Measurements from ENCODE around the gene PHPT1. TPM values are rescaled to one million over a fixed set of nuclear protein-coding genes. Genes with fewer than 3 reads are reported as not detected.

Gene PHPT1
- total RNA-seq, 1 donor from 2014 or later = 93.6 TPM

- intact Hi-C loops (cut with DNase I) = no loop called here
- Histone ChIP-seq H3K36me3 (peaks cover 12% of the 10 kb centered on the region), H3K4me1 (peaks cover 34% of the 10 kb centered on the region), H3K27me3 (ENCODE audit: low read depth) (no peaks in the 10 kb centered on the region), H3K9me3 (no peaks in the 10 kb centered on the region), H3K27ac (peak overlapping the region; percentile 92), H3K4me3 (peak overlapping the region; percentile 92)
- DNase-seq (peak; percentile 62), ATAC-seq (peak; percentile 16 to 46)
- no peak for TF ChIP-seq CTCF (IDR thresholded peaks at IDR 0.05)
Measured at GRCh38 chr9:136808075-136808805, 41.0 kb upstream of the PHPT1 start.

- ATAC-seq = no peak
- Histone ChIP-seq H3K36me3 (peaks cover 12% of the 10 kb centered on the region), H3K27ac (peak overlapping the region; percentile 92), H3K9me3 (no peaks in the 10 kb centered on the region), H3K4me1 (peaks cover 34% of the 10 kb centered on the region), H3K4me3 (peak overlapping the region; percentile 92), H3K27me3 (ENCODE audit: low read depth) (no peaks in the 10 kb centered on the region)
- DNase-seq = peak; percentile 5
- intact Hi-C loops (cut with DNase I) = no loop called here
- no peak for TF ChIP-seq CTCF (IDR thresholded peaks at IDR 0.05)
Measured at GRCh38 chr9:136808806-136809158, 40.4 kb upstream of the PHPT1 start.

- ATAC-seq (no peak), DNase-seq (no peak)
- Histone ChIP-seq H3K36me3 (peaks cover 22% of the 10 kb centered on the region), H3K4me1 (peaks cover 7% of the 10 kb centered on the region), H3K4me3 (no peak overlapping the region), H3K9me3 (no peaks in the 10 kb centered on the region), H3K27me3 (ENCODE audit: low read depth) (no peaks in the 10 kb centered on the region), H3K27ac (no peak overlapping the region)
- intact Hi-C loops (cut with DNase I) = no loop called here
- TF ChIP-seq CTCF (IDR thresholded peaks at IDR 0.05) = no peak
Measured at GRCh38 chr9:136814725-136815421, 34.3 kb upstream of the PHPT1 start.

- Histone ChIP-seq H3K27ac (no peak overlapping the region), H3K4me1 (peaks cover 2% of the 10 kb centered on the region), H3K4me3 (no peak overlapping the region), H3K9me3 (no peaks in the 10 kb centered on the region), H3K27me3 (ENCODE audit: low read depth) (no peaks in the 10 kb centered on the region), H3K36me3 (peaks cover 17% of the 10 kb centered on the region)
- DNase-seq (no peak), ATAC-seq (no peak)
- TF ChIP-seq CTCF (IDR thresholded peaks at IDR 0.05) = no peak
- intact Hi-C loops (cut with DNase I) = no loop called here
Measured at GRCh38 chr9:136815422-136815782, 33.8 kb upstream of the PHPT1 start.

- H3K9me3 ChIP-seq = no peaks in the 10 kb centered on the region
- H3K36me3 ChIP-seq = peaks cover 30% of the 10 kb centered on the region
- no peak for TF ChIP-seq CTCF (IDR thresholded peaks at IDR 0.05)
- H3K27me3 ChIP-seq (ENCODE audit: low read depth) = no peaks in the 10 kb centered on the region
- intact Hi-C loops (cut with DNase I) = no loop called here
- ATAC-seq (peak in 1 of 2 donors; percentile 54), DNase-seq (no peak)
- peak overlapping the region; percentile 35 for H3K4me3 ChIP-seq
- H3K4me1 ChIP-seq = no peaks in the 10 kb centered on the region
- no peak overlapping the region for H3K27ac ChIP-seq
Measured at GRCh38 chr9:136820971-136821825, 28.0 kb upstream of the PHPT1 start.
